H1 (cell line): ENCODE data around the gene SLC8A1. TPM values are rescaled to one million over a fixed set of nuclear protein-coding genes. Genes with fewer than 3 reads are reported as not detected.

ENCODE experiments used
- CTCF ChIA-PET: fragments of 300-600 bp; sonication (Branson Sonifier 250); formaldehyde crosslinking; loops from one replicate; lab custom pipeline; 2021; ENCODE audit not compliant: partially characterized antibody; lab: Charles Lee
- POLR2A ChIA-PET: fragments of 300-600 bp; sonication (Branson Sonifier 250); formaldehyde crosslinking; loops from one replicate; lab custom pipeline; 2021; ENCODE audit warnings: inconsistent platforms; ENCODE audit not compliant: partially characterized antibody; lab: Charles Lee
- DNase-seq, 2 experiments: peaks; one replicate each; pipeline versions ENCODE4 v3.0.0 to v3.0.0-alpha.2; 2010 to 2022; ENCODE audit warnings: low spot score in 2 of 2, low read depth in 1 of 2, mixed read lengths in 1 of 2
- FAIRE-seq: peaks from 2 replicates; lab custom pipeline; 2011; peaks lifted over from hg19 to GRCh38; lab: Jason Lieb, UNC
- H2AFZ ChIP-seq: 2 replicates; pipeline ENCODE4 v1.8.1; 2012; ENCODE audit warnings: low read length, inconsistent platforms
- H2AK5ac ChIP-seq: 2 replicates; pipeline ENCODE4 v1.6.1; 2013; ENCODE audit warnings: low read depth, low read length
- H2BK120ac ChIP-seq: replicated peaks from 2 replicates; pipeline ENCODE3; 2013; ENCODE audit warnings: low read depth, low read length, inconsistent platforms
- H2BK12ac ChIP-seq: 2 replicates; pipeline ENCODE4 v1.6.1; 2013; ENCODE audit warnings: low read depth, low read length
- H2BK15ac ChIP-seq: 2 replicates; pipeline ENCODE4 v1.6.1; 2013; ENCODE audit warnings: low read length
- H2BK20ac ChIP-seq: 2 replicates; pipeline ENCODE4 v1.6.1; 2013; ENCODE audit warnings: low read length
- H2BK5ac ChIP-seq: 2 replicates; pipeline ENCODE4 v1.6.1; 2013; ENCODE audit warnings: low read depth, low read length
- H3K14ac ChIP-seq: 2 replicates; pipeline ENCODE4 v1.6.1; 2013; ENCODE audit warnings: inconsistent platforms; ENCODE audit not compliant: insufficient read length
- H3K18ac ChIP-seq: 2 replicates; pipeline ENCODE4 v1.6.1; 2013; ENCODE audit warnings: low read length; ENCODE audit errors: extremely low read depth
- H3K23ac ChIP-seq: 2 replicates; pipeline ENCODE4 v1.6.1; 2013; ENCODE audit warnings: inconsistent platforms; ENCODE audit not compliant: insufficient read length
- H3K23me2 ChIP-seq: 2 replicates; pipeline ENCODE4 v1.6.1; 2013; ENCODE audit warnings: low read depth, low read length
- H3K27ac ChIP-seq: 2 replicates; pipeline ENCODE4 v1.6.1; 2011; ENCODE audit warnings: low read depth, low read length, inconsistent platforms
- H3K27me3 ChIP-seq, 4 experiments: replicated peaks in 1 of 4; 1 replicate in 1 of 4; 2 replicates in 3 of 4; pipeline versions ENCODE4 v1.6.1 to v1.8.1; 2011 to 2013; ENCODE audit warnings: low read length in 3 of 4, mild to moderate bottlenecking in 3 of 4, inconsistent platforms in 2 of 4, mixed read lengths in 2 of 4, moderate library complexity in 1 of 4; ENCODE audit not compliant: control insufficient read depth in 3 of 4, insufficient read depth in 3 of 4; ENCODE audit errors: extremely low read depth in 1 of 4
- H3K36me3 ChIP-seq, 4 experiments: 2 replicates each; pipeline versions ENCODE4 v1.6.1 to v1.8.1; 2011 to 2013; ENCODE audit warnings: mild to moderate bottlenecking in 4 of 4, low read length in 3 of 4, moderate library complexity in 2 of 4, control low read depth in 1 of 4, inconsistent platforms in 1 of 4; ENCODE audit not compliant: insufficient read depth in 4 of 4, control insufficient read depth in 2 of 4
- H3K4ac ChIP-seq: replicated peaks from 2 replicates; pipeline ENCODE3; 2013; ENCODE audit warnings: low read length, low read depth, mixed read lengths, inconsistent platforms; ENCODE audit not compliant: insufficient read length
- H3K4me1 ChIP-seq, 4 experiments: replicated peaks in 1 of 4; 1 replicate in 1 of 4; 2 replicates in 3 of 4; pipeline versions ENCODE4 v1.6.1 to v1.8.1; 2011 to 2013; ENCODE audit warnings: low read length in 3 of 4, inconsistent platforms in 2 of 4, mixed read lengths in 1 of 4; ENCODE audit not compliant: insufficient read depth in 4 of 4, control insufficient read depth in 3 of 4
- H3K4me2 ChIP-seq, 2 experiments: 2 replicates each; pipeline versions ENCODE4 v1.6.1 to v1.8.1; 2011 to 2013; ENCODE audit warnings: low read depth in 2 of 2, low read length in 2 of 2, control low read depth in 1 of 2, inconsistent platforms in 1 of 2, mild to moderate bottlenecking in 1 of 2; ENCODE audit not compliant: insufficient read depth in 1 of 2
- H3K4me3 ChIP-seq, 4 experiments: fragments of 200-600, 300-600 bp in 1 of 4; sonication (generic), shearing (Covaris generic), sonication (Bioruptor Twin) in 1 of 4; 2 replicates each; pipeline versions ENCODE4 v1.5.1 to v1.8.1; 2011 to 2016; ENCODE audit warnings: low read length in 4 of 4, low read depth in 3 of 4, control low read depth in 2 of 4, inconsistent platforms in 2 of 4, mild to moderate bottlenecking in 2 of 4, mixed read lengths in 1 of 4, moderate library complexity in 1 of 4; ENCODE audit not compliant: insufficient read depth in 2 of 4; ENCODE audit errors: extremely low read depth in 1 of 4
- H3K56ac ChIP-seq: replicated peaks from 2 replicates; pipeline ENCODE3; 2013; ENCODE audit warnings: low read depth, mild to moderate bottlenecking, mixed read lengths, low read length, inconsistent platforms; ENCODE audit not compliant: insufficient read length
- H3K79me1 ChIP-seq: 2 replicates; pipeline ENCODE4 v1.6.1; 2013; ENCODE audit warnings: low read depth, low read length, control low read depth
- H3K79me2 ChIP-seq, 2 experiments: 2 replicates each; pipeline versions ENCODE4 v1.6.1 to v1.8.1; 2012 to 2013; ENCODE audit warnings: low read length in 2 of 2, mild to moderate bottlenecking in 2 of 2, inconsistent platforms in 1 of 2; ENCODE audit not compliant: insufficient read depth in 2 of 2, control insufficient read depth in 1 of 2
- H3K9ac ChIP-seq, 4 experiments: replicated peaks in 1 of 4; 1 replicate in 1 of 4; 2 replicates in 3 of 4; pipeline versions ENCODE4 v1.6.1 to v1.8.1; 2011 to 2013; ENCODE audit warnings: low read depth in 3 of 4, low read length in 3 of 4, control low read depth in 2 of 4, mild to moderate bottlenecking in 2 of 4, moderate library complexity in 2 of 4, inconsistent platforms in 1 of 4; ENCODE audit errors: extremely low read depth in 1 of 4
- H3K9me3 ChIP-seq, 2 experiments: 2 replicates each; pipeline versions ENCODE4 v1.6.1 to v1.8.1; 2012 to 2013; ENCODE audit warnings: mild to moderate bottlenecking in 2 of 2, moderate library complexity in 2 of 2, control low read depth in 1 of 2, inconsistent platforms in 1 of 2, low read depth in 1 of 2, low read length in 1 of 2, mixed read lengths in 1 of 2; ENCODE audit not compliant: insufficient read depth in 2 of 2
- H4K20me1 ChIP-seq, 2 experiments: replicated peaks in 1 of 2; 2 replicates each; pipeline versions ENCODE3 to v1.8.1; 2011 to 2013; ENCODE audit warnings: inconsistent platforms in 2 of 2, low read length in 2 of 2, mild to moderate bottlenecking in 1 of 2; ENCODE audit not compliant: insufficient read depth in 2 of 2, control insufficient read depth in 1 of 2
- H4K5ac ChIP-seq: 2 replicates; pipeline ENCODE4 v1.6.1; 2013; ENCODE audit warnings: low read length, low read depth, mixed read lengths, inconsistent platforms; ENCODE audit not compliant: insufficient read length
- H4K8ac ChIP-seq: 2 replicates; pipeline ENCODE4 v1.8.0; 2013; ENCODE audit warnings: mild to moderate bottlenecking, moderate library complexity, low read length, inconsistent platforms; ENCODE audit not compliant: insufficient read depth; ENCODE audit errors: extremely low read depth
- H4K91ac ChIP-seq: replicated peaks from 2 replicates; pipeline ENCODE3; 2013; ENCODE audit warnings: low read length, mixed read lengths, inconsistent platforms; ENCODE audit not compliant: insufficient read length
- ASH2L ChIP-seq: fragments of 200-600, 300-600 bp; sonication (generic); IDR thresholded peaks from one replicate; pipeline ENCODE4 v1.7.1; 2017; ENCODE audit warnings: low read length
- HDAC2 ChIP-seq, 2 experiments: fragments of 300-600 bp in 1 of 2; sonication (generic) in 1 of 2; IDR thresholded peaks; 2 replicates each; pipeline ENCODE4 v1.6.1; 2011 to 2012; ENCODE audit warnings: low read depth in 2 of 2, low read length in 2 of 2, mild to moderate bottlenecking in 2 of 2, moderate library complexity in 2 of 2, borderline replicate concordance in 1 of 2, inconsistent platforms in 1 of 2
- KDM5A ChIP-seq: fragments of 200-600 bp; IDR thresholded peaks from 2 replicates; pipeline ENCODE4 v1.7.1; 2012; ENCODE audit warnings: mild to moderate bottlenecking, low read length, inconsistent platforms, mixed read lengths
- PHF8 ChIP-seq: fragments of 200-600 bp; sonication (generic); conservative IDR thresholded peaks from 2 replicates; pipeline ENCODE4 v1.7.1; 2012; ENCODE audit warnings: low read depth, mild to moderate bottlenecking, inconsistent platforms, low read length, moderate library complexity
- POU5F1 ChIP-seq: IDR thresholded peaks from 2 replicates; pipeline ENCODE4 v1.6.1; 2011; ENCODE audit warnings: low read depth, mild to moderate bottlenecking, low read length, moderate library complexity
- RXRA ChIP-seq: IDR thresholded peaks from 2 replicates; pipeline ENCODE4 v1.6.1; 2011; ENCODE audit warnings: low read depth, mild to moderate bottlenecking, low read length, moderate library complexity; ENCODE audit not compliant: insufficient read depth
- SAP30 ChIP-seq: fragments of 300-600 bp; sonication (generic); IDR thresholded peaks from 2 replicates; pipeline ENCODE4 v1.7.1; 2012; ENCODE audit warnings: low read length, moderate library complexity, mild to moderate bottlenecking, inconsistent platforms; ENCODE audit not compliant: insufficient read depth, insufficient replicate concordance
- WGBS, 2 experiments: shearing (Covaris generic) in 1 of 2; methylation state at CpG; one replicate each; pipeline versions ENCODE4 v1.1.6 to v1.1.7; 2013 to 2015; ENCODE audit warnings: low lambda C conversion rate in 2 of 2, mixed read lengths in 2 of 2, inconsistent platforms in 1 of 2, low coverage in 1 of 2, missing lambda C conversion rate in 1 of 2; ENCODE audit not compliant: insufficient replicate concordance in 2 of 2, insufficient coverage in 1 of 2, insufficient read length in 1 of 2; ENCODE audit errors: extremely low coverage in 1 of 2, missing lambda C conversion rate in 1 of 2; 5-methylcytosine and 5-hydroxymethylcytosine counted together
- polyA plus RNA-seq, 7 experiments: library from polyadenylated mRNA; depleted of rRNA in 3 of 7; stranded (reverse) in 5 of 7; unstranded in 2 of 7; fragments of >200 nt in 5 of 7; fragments of 200-250 nt in 2 of 7; gene quantifications; 1 replicate in 5 of 7; 2 replicates in 1 of 7; 4 replicates in 1 of 7; pipeline versions ENCODE4 v1.2.1 to v1.2.3, GENCODE V29; 2011 to 2013; ENCODE audit warnings: missing spikeins in 2 of 7, mixed read lengths in 2 of 7
- total RNA-seq: library from RNA; stranded (reverse); fragmentation: NEBNext Ultra II Directional; extraction: Animal tissue kit (Norgen Biotek cat#: 25700); gene quantifications from 2 replicates; pipeline ENCODE4 v1.2.1, GENCODE V29; 2021
- TF ChIP-seq, protein P1 (sequence below): IDR thresholded peaks from 2 replicates; pipeline ENCODE4 v1.6.1; 2012; ENCODE audit warnings: inconsistent platforms
- TF ChIP-seq, protein P2 (sequence below): IDR thresholded peaks from 2 replicates; pipeline ENCODE4 v1.6.1; 2012; ENCODE audit warnings: low read length, inconsistent platforms

Gene SLC8A1
- total and polyA plus RNA-seq, 2 of the 8 experiments (the other 6 are each of a cell fraction or from before 2014, with no cell fraction given), result 0.68 to 3.6 TPM

- Histone ChIP-seq H2AFZ (no peak overlapping the region), H3K23me2 (no peaks in the 10 kb centered on the region), H3K79me2 (no peaks in the 10 kb centered on the region), H3K14ac (no peak overlapping the region), H2BK20ac (no peak overlapping the region), H3K79me1 (no peaks in the 10 kb centered on the region), H4K5ac (no peak overlapping the region), H3K4me1 (peaks cover 0 to under 1% (median 0%) of the 10 kb centered on the region in 4 experiments; a peak in 2 of 7 replicates), H3K18ac (no peak overlapping the region), H4K8ac (no peak overlapping the region), H3K27me3 (peaks cover 0 to 3% (median under 1%) of the 10 kb centered on the region in 4 experiments; a peak in 2 of 7 replicates), H4K20me1 (no peaks in the 10 kb centered on the region), H2AK5ac (no peak overlapping the region), H2BK15ac (no peak overlapping the region; the same call in 1 of the 2 replicates), H2BK120ac (no peak overlapping the region), H3K4me2 (no peak overlapping the region), H3K9me3 (no peaks in the 10 kb centered on the region), H4K91ac (no peak overlapping the region), H3K27ac (no peak overlapping the region), H3K23ac (no peak overlapping the region), H3K36me3 (no peaks in the 10 kb centered on the region), H3K4ac (no peak overlapping the region), H3K56ac (no peak overlapping the region), H3K9ac (no peak overlapping the region), H2BK12ac (no peak overlapping the region), H2BK5ac (no peak overlapping the region), H3K4me3 (no peak overlapping the region)
- TF ChIP-seq POU5F1 (no peak), PHF8 (no peak), RXRA (no peak), KDM5A (no peak), HDAC2 (IDR thresholded peaks at IDR 0.05; ENCODE audit: borderline replicate concordance in 1 of 2, low read depth in 2 of 2, low read length in 2 of 2) (no peak), SAP30 (no peak), ASH2L (no peak)
- TF ChIP-seq, protein P1, sequence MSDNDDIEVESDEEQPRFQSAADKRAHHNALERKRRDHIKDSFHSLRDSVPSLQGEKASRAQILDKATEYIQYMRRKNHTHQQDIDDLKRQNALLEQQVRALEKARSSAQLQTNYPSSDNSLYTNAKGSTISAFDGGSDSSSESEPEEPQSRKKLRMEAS, result no peak
- TF ChIP-seq, protein P2, sequence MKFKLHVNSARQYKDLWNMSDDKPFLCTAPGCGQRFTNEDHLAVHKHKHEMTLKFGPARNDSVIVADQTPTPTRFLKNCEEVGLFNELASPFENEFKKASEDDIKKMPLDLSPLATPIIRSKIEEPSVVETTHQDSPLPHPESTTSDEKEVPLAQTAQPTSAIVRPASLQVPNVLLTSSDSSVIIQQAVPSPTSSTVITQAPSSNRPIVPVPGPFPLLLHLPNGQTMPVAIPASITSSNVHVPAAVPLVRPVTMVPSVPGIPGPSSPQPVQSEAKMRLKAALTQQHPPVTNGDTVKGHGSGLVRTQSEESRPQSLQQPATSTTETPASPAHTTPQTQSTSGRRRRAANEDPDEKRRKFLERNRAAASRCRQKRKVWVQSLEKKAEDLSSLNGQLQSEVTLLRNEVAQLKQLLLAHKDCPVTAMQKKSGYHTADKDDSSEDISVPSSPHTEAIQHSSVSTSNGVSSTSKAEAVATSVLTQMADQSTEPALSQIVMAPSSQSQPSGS, result no peak
- FAIRE-seq, result no peak
- ChIA-PET POLR2A (no interaction called here), CTCF (interaction anchor here (0.6 to 1.6 kb wide), 2 partner anchors 8 to 36 kb away, joined by 3 read pairs; no protein-coding TSS in a partner anchor)
- no peak for DNase-seq
- 95% methylated on average over 6 of the region's 6 CpGs; no CpG with 5 or more reads in 1 of the 2 experiments for WGBS, 2 experiments
Measured at GRCh38 chr2:40458271-40458794, 6.4 kb upstream of the SLC8A1 start.
